ENCODE measurements around the gene CHRNB4.

The CHRNB4 gene

GRCh38 chr15:78682693-78683410 lies 41.8 kb upstream of the CHRNB4 start:
- no peak for DNase-seq (ENCODE audit: extremely low spot score)
- TF ChIP-seq CTCF (IDR thresholded peaks at IDR 0.05; ENCODE audit: control extremely low read depth, extremely low read depth, low read depth, missing control alignments): no peak
- CTCF ChIA-PET: no interaction called here
- POLR2A ChIA-PET: no interaction called here

GRCh38 chr15:78682004-78682651 lies 41.1 kb upstream of the CHRNB4 start:
- no peak for TF ChIP-seq CTCF (IDR thresholded peaks at IDR 0.05; ENCODE audit: control extremely low read depth, extremely low read depth, low read depth, missing control alignments)
- no peak for DNase-seq (ENCODE audit: extremely low spot score)
- CTCF ChIA-PET: no interaction called here
- POLR2A ChIA-PET: no interaction called here

DNA sequence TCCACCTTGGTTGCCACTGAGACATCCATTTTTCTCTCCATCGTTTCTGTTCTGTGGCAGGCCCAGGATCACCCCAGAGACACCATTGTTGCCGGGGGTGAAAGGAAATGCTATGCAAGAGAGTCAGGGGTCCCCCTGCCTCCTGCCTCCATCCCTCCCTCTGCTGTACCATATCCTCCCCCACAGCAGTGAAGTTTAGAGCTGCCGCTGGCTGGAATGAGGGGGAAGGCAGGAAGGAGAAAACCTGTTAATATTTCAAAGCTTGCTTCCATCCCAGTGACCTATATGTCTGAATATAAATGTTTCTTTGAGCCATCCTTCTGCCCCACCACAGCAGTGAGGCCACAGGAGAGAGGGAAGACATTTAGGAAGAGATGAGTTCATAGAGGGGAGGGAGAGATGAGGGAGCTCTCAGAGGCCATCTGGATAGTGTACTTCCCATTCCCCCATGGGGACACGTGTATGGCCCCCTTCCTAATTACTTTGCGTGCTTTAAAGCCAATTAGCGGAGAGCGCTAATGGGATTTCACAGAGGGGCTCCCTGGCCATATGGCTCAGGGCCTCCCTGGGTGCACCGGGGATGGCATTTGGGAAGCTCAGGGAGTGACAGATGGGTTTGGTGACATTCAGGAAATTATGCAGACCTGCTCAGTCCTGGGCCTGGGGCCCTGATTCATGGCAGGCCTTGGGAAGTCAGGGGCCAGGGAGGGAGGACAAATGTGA lies 40.4 kb upstream of the CHRNB4 start:
- POLR2A ChIA-PET: no interaction called here
- no peak for TF ChIP-seq CTCF (IDR thresholded peaks at IDR 0.05; ENCODE audit: control extremely low read depth, extremely low read depth, low read depth, missing control alignments)
- CTCF ChIA-PET: no interaction called here
- no peak for DNase-seq (ENCODE audit: extremely low spot score)

DNA sequence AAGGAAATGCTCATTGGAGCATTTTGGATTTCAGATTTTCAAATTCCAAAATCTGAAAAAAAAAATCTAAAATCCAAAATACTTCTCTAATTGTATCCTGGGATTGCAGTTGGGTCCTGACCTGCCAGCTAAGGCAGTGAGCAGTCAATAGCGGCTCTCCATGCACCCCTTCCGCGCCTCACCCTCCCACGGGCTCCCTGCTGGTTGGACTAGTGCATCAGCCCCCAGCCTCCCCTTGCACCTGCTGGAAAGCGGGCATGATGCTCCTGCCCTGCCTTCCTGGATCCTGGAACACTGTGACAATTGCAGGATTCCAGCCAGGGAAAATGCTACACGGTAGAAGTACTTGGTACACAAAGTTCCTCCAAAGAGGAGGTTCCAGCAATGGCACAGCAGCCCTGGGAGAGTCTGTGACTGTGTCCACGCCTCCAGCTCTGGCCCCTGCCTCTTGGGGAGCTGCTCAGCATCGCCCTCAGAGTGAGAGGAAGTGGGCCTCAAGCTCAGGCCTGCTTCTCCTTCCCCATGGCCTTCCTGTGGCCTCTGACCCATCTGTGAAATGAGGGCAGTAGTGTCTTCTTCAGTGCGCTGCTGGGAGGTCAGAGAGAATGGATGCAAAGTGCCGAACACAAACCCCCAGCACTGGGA lies 39.5 kb upstream of the CHRNB4 start:
- no peak for TF ChIP-seq CTCF (IDR thresholded peaks at IDR 0.05; ENCODE audit: control extremely low read depth, extremely low read depth, low read depth, missing control alignments)
- DNase-seq (ENCODE audit: extremely low spot score): no peak
- ChIA-PET CTCF (interaction anchor here (0.8 kb wide), 1 partner anchor 29 kb away, joined by 3 read pairs; no protein-coding TSS in a partner anchor), POLR2A (no interaction called here)

DNA sequence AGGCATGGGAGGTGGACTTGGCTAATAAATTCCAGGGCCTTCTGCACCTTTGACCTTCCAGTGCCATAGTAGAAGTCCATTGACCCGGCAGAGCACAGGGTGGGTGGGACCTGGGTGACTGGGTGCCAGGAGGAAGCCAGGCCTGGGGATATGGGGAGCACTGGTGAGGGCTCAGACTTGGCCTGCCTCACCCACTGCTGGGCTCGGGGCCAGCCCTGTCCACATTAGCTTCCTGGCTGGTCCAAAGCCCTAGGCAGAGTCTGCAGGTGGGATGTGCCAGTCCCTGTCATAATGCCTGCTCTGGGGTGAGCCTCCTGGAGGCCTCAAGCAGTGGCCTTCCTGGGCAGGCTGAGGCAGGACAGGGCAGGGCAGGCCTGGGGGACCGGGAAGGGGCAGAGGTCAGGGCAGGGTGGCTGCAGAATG lies 38.1 kb upstream of the CHRNB4 start:
- TF ChIP-seq CTCF (IDR thresholded peaks at IDR 0.05; ENCODE audit: control extremely low read depth, extremely low read depth, low read depth, missing control alignments): no peak
- ChIA-PET CTCF (interaction anchor here (0.8 to 1.8 kb wide), 2 partner anchors 10 to 16 kb away, joined by 3 to 4 read pairs; no protein-coding TSS in a partner anchor), POLR2A (no interaction called here)
- DNase-seq (ENCODE audit: extremely low spot score): no peak

- DNase-seq (ENCODE audit: extremely low spot score): no peak
- CTCF ChIA-PET: interaction anchor here (1.2 kb wide), 1 partner anchor 24 kb away, joined by 3 read pairs; no protein-coding TSS in a partner anchor
- POLR2A ChIA-PET: no interaction called here
- no peak for TF ChIP-seq CTCF (IDR thresholded peaks at IDR 0.05; ENCODE audit: control extremely low read depth, extremely low read depth, low read depth, missing control alignments)
These were observed 35.6 kb upstream of the CHRNB4 start for GRCh38 chr15:78676424-78677110.

Data from GM10248 (cell line).